ENCODE results near the gene CHP1.

GRCh38 chr15:41183581-41183980 lies 47.5 kb upstream of the CHP1 start:
- TF ChIP-seq POLR2A (IDR thresholded peaks at IDR 0.05), result no peak
- no peak for TF ChIP-seq POLR2AphosphoS5 (IDR thresholded peaks at IDR 0.05)
- no peak for TF ChIP-seq EP300 (IDR thresholded peaks at IDR 0.05)

Measured in stomach (tissue), 4 donors.